Subcutaneous abdominal adipose tissue (tissue), 5 donors: ENCODE data around the gene TRIM62.

Experiments used
- H3K27ac ChIP-seq: one replicate; pipeline ENCODE4 v1.7.0; 2013; ENCODE audit warnings: low read depth, mild to moderate bottlenecking, inconsistent platforms, low read length, moderate library complexity
- H3K27me3 ChIP-seq, 5 donors: one replicate each; pipeline ENCODE4 v1.7.0; 2013; ENCODE audit warnings: low read length in 5 of 5, inconsistent platforms in 1 of 5; ENCODE audit not compliant: control insufficient read depth in 5 of 5, insufficient read depth in 4 of 5
- H3K36me3 ChIP-seq, 5 donors: one replicate each; pipeline ENCODE4 v1.7.0; 2013; ENCODE audit warnings: low read length in 5 of 5; ENCODE audit not compliant: control insufficient read depth in 5 of 5, insufficient read depth in 5 of 5
- H3K4me1 ChIP-seq, 5 donors: one replicate each; pipeline ENCODE4 v1.7.0; 2013; ENCODE audit warnings: low read length in 5 of 5, mild to moderate bottlenecking in 3 of 5, moderate library complexity in 1 of 5; ENCODE audit not compliant: control insufficient read depth in 5 of 5, insufficient read depth in 5 of 5
- H3K4me3 ChIP-seq, 5 donors: one replicate each; pipeline ENCODE4 v1.7.0; 2013; ENCODE audit warnings: low read length in 5 of 5, low read depth in 1 of 5
- H3K9ac ChIP-seq, 5 donors: one replicate each; pipeline ENCODE4 v1.7.0; 2013; ENCODE audit warnings: low read length in 5 of 5, mild to moderate bottlenecking in 4 of 5, moderate library complexity in 3 of 5
- H3K9me3 ChIP-seq, 5 donors: one replicate each; pipeline ENCODE4 v1.7.0; 2013; ENCODE audit warnings: low read length in 5 of 5; ENCODE audit not compliant: control insufficient read depth in 5 of 5
- donor health status: healthy.
- donor health status: healthy.
- donor health status: healthy.
- donor health status: healthy.
- donor health status: healthy.

The TRIM62 gene

DNA sequence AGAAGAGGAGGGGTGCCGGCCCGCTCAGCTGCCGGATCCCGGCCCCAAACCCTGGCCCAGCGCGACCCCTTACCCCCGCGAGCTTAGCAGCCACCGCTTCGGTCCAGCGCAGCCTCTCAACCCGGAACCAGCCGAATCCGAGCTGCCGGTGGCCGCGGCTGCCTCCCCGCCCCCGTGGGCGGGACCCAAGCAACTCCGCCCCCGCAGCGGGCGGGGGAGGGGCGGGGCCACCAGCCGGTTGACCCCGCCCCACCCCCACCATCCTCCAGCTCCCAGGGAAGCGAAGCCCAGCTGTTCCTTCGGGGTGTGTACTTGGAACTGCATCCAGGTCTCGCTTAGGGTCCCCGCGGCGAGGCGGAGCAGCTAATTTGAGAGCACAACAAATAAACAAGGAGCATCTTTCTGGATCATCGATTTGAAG is at the start of gene TRIM62:
TSS of gene TRIM62 (minus strand) at position 123 of the 421 bp plus-strand sequence. CDS start 611 bp downstream, outside the sequence.
- H3K9ac ChIP-seq = peak within 1 kb of the TSS in 3 of 5 donors; percentile 34 to 67 (median 54)
- no peaks in the 10 kb centered on the region for H3K36me3 ChIP-seq
- no peaks in the 10 kb centered on the region for H3K9me3 ChIP-seq
- H3K27me3 ChIP-seq = peaks cover 0 to 4% (median 0%) of the 10 kb centered on the region in 5 donors
- H3K4me3 ChIP-seq = peak within 1 kb of the TSS; percentile 57 to 85 (median 80)
- H3K27ac ChIP-seq = no peak within 1 kb of the TSS
- H3K4me1 ChIP-seq = peaks cover 0 to 25% (median 25%) of the 10 kb centered on the region in 5 donors

GRCh38 chr1:33231166-33231565 is 49.3 kb upstream of the TRIM62 start:
- no peak overlapping the region for H3K27ac ChIP-seq
- H3K4me1 ChIP-seq = peaks cover 3 to 22% (median 16%) of the 10 kb centered on the region in 5 donors
- H3K9ac ChIP-seq = no peak overlapping the region
- no peaks in the 10 kb centered on the region for H3K9me3 ChIP-seq
- H3K27me3 ChIP-seq = peaks cover 0 to 3% (median 0%) of the 10 kb centered on the region in 5 donors
- H3K4me3 ChIP-seq = no peak overlapping the region
- H3K36me3 ChIP-seq = no peaks in the 10 kb centered on the region

DNA sequence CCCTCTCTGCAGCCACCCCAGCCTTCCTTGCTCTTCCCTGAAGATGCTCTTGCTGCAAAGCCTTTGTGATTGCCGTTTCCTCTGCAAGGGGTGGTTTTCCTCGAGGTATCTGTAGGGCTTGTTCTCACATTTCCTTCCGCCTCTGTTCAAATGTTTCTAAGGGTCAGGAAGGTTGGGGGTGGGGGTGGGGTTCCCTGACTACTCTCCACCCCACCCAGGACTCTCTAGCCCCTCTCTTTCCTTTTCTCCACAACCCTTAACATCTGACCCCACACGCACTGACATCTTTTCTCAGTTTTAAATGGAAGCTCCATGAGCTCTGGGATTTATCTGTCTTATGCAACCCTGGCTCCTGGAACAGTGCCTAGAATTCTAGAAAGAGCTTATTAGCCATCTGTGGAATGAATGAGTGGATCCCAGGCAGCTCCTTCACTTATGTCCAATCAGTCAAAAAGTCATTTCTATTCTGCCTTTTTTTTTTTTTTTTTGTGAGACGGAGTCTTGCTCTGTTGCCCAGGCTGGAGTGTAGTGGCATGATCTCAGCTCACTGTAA is 47.2 kb upstream of the TRIM62 start:
- peaks cover 3 to 11% (median 9%) of the 10 kb centered on the region in 5 donors for H3K4me1 ChIP-seq
- peak overlapping the region in 1 of 5 donors; percentile 2 for H3K4me3 ChIP-seq
- peaks cover 3 to 7% (median 5%) of the 10 kb centered on the region in 5 donors for H3K9me3 ChIP-seq
- no peaks in the 10 kb centered on the region for H3K27me3 ChIP-seq
- H3K27ac ChIP-seq = no peak overlapping the region
- H3K36me3 ChIP-seq = no peaks in the 10 kb centered on the region
- H3K9ac ChIP-seq = peak overlapping the region in 1 of 5 donors; percentile 3

- Histone ChIP-seq H3K27me3 (no peaks in the 10 kb centered on the region), H3K4me3 (no peak overlapping the region), H3K27ac (no peak overlapping the region), H3K4me1 (peaks cover 3 to 17% (median 12%) of the 10 kb centered on the region in 5 donors), H3K36me3 (no peaks in the 10 kb centered on the region), H3K9me3 (peaks cover 3 to 10% (median 5%) of the 10 kb centered on the region in 5 donors), H3K9ac (no peak overlapping the region)
Observed at GRCh38 chr1:33225586-33225985, 43.7 kb upstream of the TRIM62 start.

DNA sequence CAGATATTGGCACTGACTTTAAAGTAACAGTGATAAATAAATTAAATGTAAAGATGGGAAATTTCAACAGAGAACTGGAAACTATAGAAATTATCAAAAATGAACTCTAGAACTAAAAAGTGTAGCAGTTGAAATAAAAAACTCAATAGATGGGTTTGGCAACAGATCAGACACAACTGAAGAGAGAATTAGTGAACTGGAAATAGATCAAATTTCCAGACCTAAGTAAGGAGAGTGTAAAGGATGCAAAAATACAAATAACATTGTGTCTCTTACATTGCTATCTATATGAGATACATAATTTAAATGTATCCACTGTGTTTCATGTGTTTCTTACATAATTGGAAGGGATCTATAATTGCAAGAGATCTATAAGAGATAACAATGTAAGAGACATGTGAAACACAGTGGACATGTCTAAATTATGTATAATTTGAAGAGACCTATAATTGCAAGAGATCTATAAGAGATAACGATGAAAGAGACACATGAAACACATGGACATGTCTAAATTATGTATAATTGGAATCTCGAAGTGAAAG is 42.4 kb upstream of the TRIM62 start:
- peaks cover 3 to 10% (median 5%) of the 10 kb centered on the region in 5 donors for H3K9me3 ChIP-seq
- H3K4me3 ChIP-seq = no peak overlapping the region
- H3K36me3 ChIP-seq = no peaks in the 10 kb centered on the region
- H3K27me3 ChIP-seq = no peaks in the 10 kb centered on the region
- no peak overlapping the region for H3K9ac ChIP-seq
- H3K4me1 ChIP-seq = peaks cover 3 to 25% (median 20%) of the 10 kb centered on the region in 5 donors
- no peak overlapping the region for H3K27ac ChIP-seq

DNA sequence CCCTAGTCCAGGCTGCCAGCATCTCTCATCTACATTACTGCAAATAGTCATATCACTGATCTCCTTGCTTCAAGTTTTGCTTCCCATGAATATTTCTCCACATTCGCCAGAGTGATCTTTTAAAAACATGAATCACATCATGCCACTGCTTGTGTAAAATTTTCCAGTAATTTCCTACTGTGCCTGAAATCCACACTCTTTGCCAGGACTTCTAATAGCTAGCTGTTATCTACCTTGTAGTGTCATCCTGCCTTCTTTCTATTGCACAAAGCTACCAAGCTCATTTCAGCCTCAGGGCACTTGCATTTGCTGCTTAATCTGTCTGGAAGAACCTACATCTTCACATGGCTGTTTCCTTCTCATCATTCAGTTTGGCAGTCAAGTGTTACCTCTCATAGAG is 40.5 kb upstream of the TRIM62 start:
- H3K4me3 ChIP-seq = no peak overlapping the region
- H3K27me3 ChIP-seq = no peaks in the 10 kb centered on the region
- no peaks in the 10 kb centered on the region for H3K36me3 ChIP-seq
- H3K9me3 ChIP-seq = peaks cover 3 to 10% (median 5%) of the 10 kb centered on the region in 5 donors
- H3K27ac ChIP-seq = no peak overlapping the region
- no peak overlapping the region for H3K9ac ChIP-seq
- peaks cover 0 to 19% (median 10%) of the 10 kb centered on the region in 5 donors for H3K4me1 ChIP-seq

- H3K36me3 ChIP-seq = no peaks in the 10 kb centered on the region
- H3K4me1 ChIP-seq = peaks cover 0 to 19% (median 10%) of the 10 kb centered on the region in 5 donors
- no peak overlapping the region for H3K27ac ChIP-seq
- H3K9ac ChIP-seq = no peak overlapping the region
- H3K4me3 ChIP-seq = no peak overlapping the region
- peaks cover 3 to 10% (median 5%) of the 10 kb centered on the region in 5 donors for H3K9me3 ChIP-seq
- no peaks in the 10 kb centered on the region for H3K27me3 ChIP-seq
Observed at GRCh38 chr1:33221385-33221758, 39.5 kb upstream of the TRIM62 start.

GRCh38 chr1:33220676-33221384 is 39.0 kb upstream of the TRIM62 start:
- Histone ChIP-seq H3K4me1 (peaks cover 0 to 19% (median 10%) of the 10 kb centered on the region in 5 donors), H3K9ac (no peak overlapping the region), H3K27me3 (no peaks in the 10 kb centered on the region), H3K4me3 (no peak overlapping the region), H3K27ac (no peak overlapping the region), H3K36me3 (no peaks in the 10 kb centered on the region), H3K9me3 (peaks cover 3 to 10% (median 5%) of the 10 kb centered on the region in 5 donors)

DNA sequence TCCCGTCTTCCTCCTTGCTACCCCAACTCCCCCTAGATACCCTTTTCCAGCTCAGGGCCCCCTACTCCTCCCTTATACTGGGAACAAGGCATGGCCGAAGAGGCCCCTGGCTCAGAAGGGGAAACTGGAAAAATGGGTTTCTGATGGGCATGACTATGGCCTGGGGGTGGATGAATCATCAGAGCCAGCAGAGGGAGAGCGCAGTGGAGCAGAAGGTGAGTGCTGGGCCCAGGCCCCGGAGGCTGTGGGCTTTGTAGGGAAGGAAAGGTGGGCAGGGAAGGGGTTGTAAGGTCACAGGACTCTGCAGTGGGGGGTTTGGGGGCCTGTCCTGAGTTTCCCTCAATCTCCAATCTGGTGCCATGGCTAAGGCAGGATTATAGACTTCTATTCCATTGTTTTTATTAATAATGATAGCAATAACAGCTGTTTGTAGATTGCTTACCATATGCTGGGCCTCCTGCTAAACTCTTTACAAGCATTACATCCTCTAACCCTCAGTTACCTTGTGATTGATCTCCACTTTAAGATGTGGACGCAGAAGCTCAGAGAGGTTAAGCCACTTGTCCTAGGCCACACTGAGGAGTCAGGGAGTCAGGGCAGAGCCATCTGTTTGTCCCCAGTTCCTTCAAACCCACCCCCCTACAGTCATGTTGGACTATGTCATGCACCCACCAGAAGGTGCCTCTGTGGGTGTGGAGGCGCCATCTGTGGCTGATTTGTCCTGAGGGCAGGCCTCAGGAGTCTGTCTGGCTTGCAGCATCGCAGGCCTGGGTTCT is 38.2 kb upstream of the TRIM62 start:
- Histone ChIP-seq H3K27ac (no peak overlapping the region), H3K9ac (no peak overlapping the region), H3K4me1 (peaks cover 0 to 19% (median 10%) of the 10 kb centered on the region in 5 donors), H3K27me3 (no peaks in the 10 kb centered on the region), H3K4me3 (no peak overlapping the region), H3K36me3 (no peaks in the 10 kb centered on the region), H3K9me3 (peaks cover 3 to 10% (median 5%) of the 10 kb centered on the region in 5 donors)
